Measurements from ENCODE around the gene DOCK10. TPM values are rescaled to one million over a fixed set of nuclear protein-coding genes. Genes with fewer than 3 reads are reported as not detected.

DOCK10 gene
- total RNA-seq, 1 experiment from 2014 or later: 28.9 TPM

DNA sequence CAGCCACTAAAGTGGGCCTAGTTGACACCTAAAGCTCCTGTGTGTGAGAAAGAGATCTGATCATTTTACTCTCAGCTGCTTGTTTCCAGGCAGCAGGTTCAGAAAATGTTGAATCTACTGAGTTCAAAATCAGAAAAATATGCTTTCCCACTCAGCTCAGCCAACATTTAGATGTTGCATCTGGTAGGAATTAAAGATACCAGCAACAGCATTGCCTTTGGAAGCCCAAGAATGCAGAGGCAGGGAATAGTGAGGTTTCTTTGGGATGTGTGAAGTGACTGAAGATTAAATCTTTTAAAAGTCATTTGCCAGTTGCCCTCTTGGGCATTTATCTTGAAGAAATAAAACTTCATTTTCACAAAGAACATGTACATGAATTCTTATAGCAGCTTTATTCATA, 33.9 kb upstream of the DOCK10 start:
- Histone ChIP-seq H3K9me2 (ENCODE audit: insufficient read depth) (no peaks in the 10 kb centered on the region), H3F3A (ENCODE audit: insufficient read depth, low read depth) (no peaks in the 10 kb centered on the region), H4K20me1 (ENCODE audit: insufficient read depth) (no peaks in the 10 kb centered on the region), H3K9me3 (ENCODE audit: insufficient read depth, low read depth) (no peaks in the 10 kb centered on the region), H2AFZ (no peak overlapping the region), H3K4me1 (replicated peaks; ENCODE audit: insufficient read depth) (no peaks in the 10 kb centered on the region), H3K4me3 (no peak overlapping the region), H3K27ac (no peak overlapping the region), H3K27me3 (ENCODE audit: insufficient read depth, low read depth) (peaks cover 8% of the 10 kb centered on the region; the same call in 1 of the 2 replicates), H3K4me2 (no peak overlapping the region), H3K79me2 (ENCODE audit: low read depth) (no peaks in the 10 kb centered on the region), H3K36me3 (ENCODE audit: low read depth) (no peaks in the 10 kb centered on the region)
- CTCF ChIA-PET: no interaction called here
- TF ChIP-seq, protein P1, sequence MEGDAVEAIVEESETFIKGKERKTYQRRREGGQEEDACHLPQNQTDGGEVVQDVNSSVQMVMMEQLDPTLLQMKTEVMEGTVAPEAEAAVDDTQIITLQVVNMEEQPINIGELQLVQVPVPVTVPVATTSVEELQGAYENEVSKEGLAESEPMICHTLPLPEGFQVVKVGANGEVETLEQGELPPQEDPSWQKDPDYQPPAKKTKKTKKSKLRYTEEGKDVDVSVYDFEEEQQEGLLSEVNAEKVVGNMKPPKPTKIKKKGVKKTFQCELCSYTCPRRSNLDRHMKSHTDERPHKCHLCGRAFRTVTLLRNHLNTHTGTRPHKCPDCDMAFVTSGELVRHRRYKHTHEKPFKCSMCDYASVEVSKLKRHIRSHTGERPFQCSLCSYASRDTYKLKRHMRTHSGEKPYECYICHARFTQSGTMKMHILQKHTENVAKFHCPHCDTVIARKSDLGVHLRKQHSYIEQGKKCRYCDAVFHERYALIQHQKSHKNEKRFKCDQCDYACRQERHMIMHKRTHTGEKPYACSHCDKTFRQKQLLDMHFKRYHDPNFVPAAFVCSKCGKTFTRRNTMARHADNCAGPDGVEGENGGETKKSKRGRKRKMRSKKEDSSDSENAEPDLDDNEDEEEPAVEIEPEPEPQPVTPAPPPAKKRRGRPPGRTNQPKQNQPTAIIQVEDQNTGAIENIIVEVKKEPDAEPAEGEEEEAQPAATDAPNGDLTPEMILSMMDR (conservative IDR thresholded peaks at IDR 0.05): no peak
- no peak for TF ChIP-seq EZH2 (IDR thresholded peaks at IDR 0.05; ENCODE audit: low read depth)
- no TSS peak for BruUV-seq (replicated peaks)
- intact Hi-C loops (cut with micrococcal nuclease; ENCODE audit: unreplicated experiment): no loop called here
- DNase-seq: no peak
- POLR2A ChIA-PET (ENCODE audit: unreplicated experiment): interaction anchor here (0.6 kb wide), 1 partner anchor 490 kb away, joined by 5 read pairs; no protein-coding TSS in a partner anchor

DNA sequence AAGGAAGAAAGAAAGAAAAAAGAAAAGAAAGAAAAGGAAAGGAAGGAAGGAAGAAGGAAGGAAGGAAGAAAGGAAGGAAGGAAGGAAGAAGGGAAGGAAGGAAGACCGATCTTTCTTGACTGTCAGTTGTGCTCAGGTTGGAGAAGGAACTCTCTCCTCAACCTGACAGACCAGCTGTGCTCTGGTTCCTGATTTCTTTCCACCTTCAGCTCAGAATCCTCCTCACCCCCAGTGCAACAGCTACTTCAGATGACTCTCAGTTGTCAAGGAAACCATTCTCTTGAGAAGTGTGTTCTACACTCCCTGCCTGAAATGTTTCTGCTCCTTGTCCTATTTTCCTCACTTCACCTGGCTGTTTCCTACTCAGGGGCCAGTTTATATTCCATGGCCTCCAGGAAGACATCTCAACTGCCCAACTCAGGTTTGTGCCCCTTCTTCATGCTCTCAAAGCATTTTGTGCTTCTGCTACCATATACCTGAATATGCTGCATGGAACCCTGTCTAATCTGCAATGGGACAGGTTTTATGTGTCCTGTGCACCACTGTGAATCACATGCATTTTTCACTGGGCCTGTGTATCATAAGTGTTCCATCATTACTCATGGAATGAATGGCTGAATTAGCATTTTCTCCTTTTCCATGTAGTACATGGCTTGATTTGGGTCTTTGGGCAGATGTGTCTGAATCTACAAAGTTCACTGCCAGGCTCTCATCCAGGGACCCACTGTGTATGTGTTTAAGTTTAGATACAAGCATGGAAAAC, 32.8 kb upstream of the DOCK10 start:
- Histone ChIP-seq H4K20me1 (ENCODE audit: insufficient read depth) (no peaks in the 10 kb centered on the region), H3K27ac (no peak overlapping the region), H3F3A (ENCODE audit: insufficient read depth, low read depth) (no peaks in the 10 kb centered on the region), H3K79me2 (ENCODE audit: low read depth) (no peaks in the 10 kb centered on the region), H3K4me2 (no peak overlapping the region), H3K4me3 (no peak overlapping the region), H3K27me3 (ENCODE audit: insufficient read depth, low read depth) (0 out of 2 replicates have a peak, but pooled peaks cover 4% of the 10 kb centered on the region), H3K36me3 (ENCODE audit: low read depth) (no peaks in the 10 kb centered on the region), H3K9me3 (ENCODE audit: insufficient read depth, low read depth) (no peaks in the 10 kb centered on the region), H2AFZ (no peak overlapping the region), H3K4me1 (replicated peaks; ENCODE audit: insufficient read depth) (no peaks in the 10 kb centered on the region), H3K9me2 (ENCODE audit: insufficient read depth) (no peaks in the 10 kb centered on the region)
- no TSS peak for BruUV-seq (replicated peaks)
- ChIA-PET CTCF (no interaction called here), POLR2A (ENCODE audit: unreplicated experiment) (no interaction called here)
- TF ChIP-seq, protein P1 (conservative IDR thresholded peaks at IDR 0.05): no peak
- no peak for TF ChIP-seq EZH2 (IDR thresholded peaks at IDR 0.05; ENCODE audit: low read depth)
- DNase-seq: no peak
- intact Hi-C loops (cut with micrococcal nuclease; ENCODE audit: unreplicated experiment): no loop called here

DNA sequence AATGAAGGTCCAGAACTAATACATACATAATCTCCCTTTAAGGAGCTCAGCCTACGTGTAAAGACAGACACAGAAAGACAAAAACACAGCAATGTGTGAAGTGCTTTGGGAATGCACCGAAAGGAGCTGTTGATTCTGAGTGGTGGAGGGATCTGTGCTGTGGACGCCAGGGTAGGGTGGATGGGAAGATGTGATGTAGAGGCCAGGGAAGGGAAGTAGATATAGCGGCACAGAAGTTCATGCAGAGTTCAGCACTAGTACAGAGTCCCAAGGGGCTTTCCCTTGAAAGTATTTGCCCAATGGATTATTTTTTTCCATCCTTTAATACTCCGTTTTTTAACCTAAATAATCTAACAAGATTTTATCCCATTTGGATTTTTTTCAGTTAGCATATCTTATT, 32.1 kb upstream of the DOCK10 start:
- H3K36me3 ChIP-seq (ENCODE audit: low read depth): no peaks in the 10 kb centered on the region
- no peaks in the 10 kb centered on the region for H3K9me2 ChIP-seq (ENCODE audit: insufficient read depth)
- H3K27ac ChIP-seq: no peak overlapping the region
- ChIA-PET CTCF (no interaction called here), POLR2A (ENCODE audit: unreplicated experiment) (no interaction called here)
- no peaks in the 10 kb centered on the region for H3F3A ChIP-seq (ENCODE audit: insufficient read depth, low read depth)
- no peak overlapping the region for H3K4me3 ChIP-seq
- no peaks in the 10 kb centered on the region for H3K9me3 ChIP-seq (ENCODE audit: insufficient read depth, low read depth)
- no peak for TF ChIP-seq EZH2 (IDR thresholded peaks at IDR 0.05; ENCODE audit: low read depth)
- TF ChIP-seq, protein P1 (conservative IDR thresholded peaks at IDR 0.05): no peak
- 0 out of 2 replicates have a peak, but pooled peaks cover 4% of the 10 kb centered on the region for H3K27me3 ChIP-seq (ENCODE audit: insufficient read depth, low read depth)
- intact Hi-C loops (cut with micrococcal nuclease; ENCODE audit: unreplicated experiment): no loop called here
- H3K4me2 ChIP-seq: no peak overlapping the region
- H2AFZ ChIP-seq: peak overlapping the region; percentile 11; the same call in 1 of the 2 replicates
- H3K79me2 ChIP-seq (ENCODE audit: low read depth): no peaks in the 10 kb centered on the region
- BruUV-seq (replicated peaks): no TSS peak
- DNase-seq: no peak
- no peaks in the 10 kb centered on the region for H3K4me1 ChIP-seq (replicated peaks; ENCODE audit: insufficient read depth)
- H4K20me1 ChIP-seq (ENCODE audit: insufficient read depth): no peaks in the 10 kb centered on the region

Data from PC-9 (cell line).